IPS-18c (cell line): ENCODE results near the gene CSF1.

Experiments used
- H3K4me3 ChIP-seq: 2 replicates; pipeline ENCODE4 v1.7.0; 2013; ENCODE audit warnings: low read depth, mild to moderate bottlenecking, low read length, moderate library complexity; ENCODE audit not compliant: insufficient read depth
- H3K9me3 ChIP-seq: one replicate; pipeline ENCODE4 v1.6.1; 2013; ENCODE audit warnings: mild to moderate bottlenecking, low read length, moderate library complexity; ENCODE audit not compliant: control insufficient read depth, insufficient read depth

The CSF1 gene

GRCh38 chr1:109880971-109881894, 29.4 kb upstream of the CSF1 start:
- no peak overlapping the region for H3K4me3 ChIP-seq

GRCh38 chr1:109881906-109882287, 28.8 kb upstream of the CSF1 start:
- Histone ChIP-seq H3K4me3 (no peak overlapping the region), H3K9me3 (no peaks in the 10 kb centered on the region)

More at GRCh38 chr1:109880971-109881894, 29.4 kb upstream of the CSF1 start:
- no peaks in the 10 kb centered on the region for H3K9me3 ChIP-seq

GRCh38 chr1:109882288-109883245, 28.1 kb upstream of the CSF1 start:
- no peak overlapping the region for H3K4me3 ChIP-seq
- H3K9me3 ChIP-seq = no peaks in the 10 kb centered on the region

GRCh38 chr1:109883248-109883955, 27.2 kb upstream of the CSF1 start:
- Histone ChIP-seq H3K4me3 (no peak overlapping the region), H3K9me3 (no peaks in the 10 kb centered on the region)

GRCh38 chr1:109884242-109884891, 26.3 kb upstream of the CSF1 start:
- Histone ChIP-seq H3K9me3 (no peaks in the 10 kb centered on the region), H3K4me3 (no peak overlapping the region; the same call in 1 of the 2 replicates)

- H3K9me3 ChIP-seq = no peaks in the 10 kb centered on the region
Measured at GRCh38 chr1:109885589-109885988, 25.1 kb upstream of the CSF1 start.

GRCh38 chr1:109886827-109887226, 23.8 kb upstream of the CSF1 start:
- Histone ChIP-seq H3K9me3 (no peaks in the 10 kb centered on the region), H3K4me3 (no peak overlapping the region)

More at GRCh38 chr1:109885589-109885988, 25.1 kb upstream of the CSF1 start:
- H3K4me3 ChIP-seq = no peak overlapping the region

- Histone ChIP-seq H3K9me3 (no peaks in the 10 kb centered on the region), H3K4me3 (no peak overlapping the region)
Measured at GRCh38 chr1:109887271-109887670, 23.4 kb upstream of the CSF1 start.

GRCh38 chr1:109887884-109888283, 22.8 kb upstream of the CSF1 start:
- H3K9me3 ChIP-seq = no peaks in the 10 kb centered on the region
- no peak overlapping the region for H3K4me3 ChIP-seq

GRCh38 chr1:109889094-109889493, 21.6 kb upstream of the CSF1 start:
- Histone ChIP-seq H3K4me3 (no peak overlapping the region), H3K9me3 (no peaks in the 10 kb centered on the region)

- H3K9me3 ChIP-seq = no peaks in the 10 kb centered on the region
- no peak overlapping the region for H3K4me3 ChIP-seq
Measured at GRCh38 chr1:109890115-109890953, 20.3 kb upstream of the CSF1 start.

- no peak overlapping the region for H3K4me3 ChIP-seq
- no peaks in the 10 kb centered on the region for H3K9me3 ChIP-seq
Measured at GRCh38 chr1:109891930-109892329, 18.7 kb upstream of the CSF1 start.

- Histone ChIP-seq H3K4me3 (no peak overlapping the region), H3K9me3 (no peaks in the 10 kb centered on the region)
Measured at GRCh38 chr1:109892561-109893368, 17.9 kb upstream of the CSF1 start.

GRCh38 chr1:109893532-109894171, 17.0 kb upstream of the CSF1 start:
- no peak overlapping the region for H3K4me3 ChIP-seq
- H3K9me3 ChIP-seq = no peaks in the 10 kb centered on the region
